B cell (primary cell): ENCODE measurements around the gene OXSR1. TPM values are rescaled to one million over a fixed set of nuclear protein-coding genes. Genes with fewer than 3 reads are reported as not detected.

ENCODE experiments used
- ATAC-seq: fragments of 200-7000 bp; cut with Tn5 transposase; one replicate; pipeline ENCODE4 v1.10.0; 2021; ENCODE audit warnings: low read depth, mild to moderate bottlenecking, moderate number of reproducible peaks, moderate library complexity
- CTCF ChIA-PET: fragments of 350-600 bp; sonication (Branson Sonifier 250); formaldehyde crosslinking; loops from one replicate; lab custom pipeline; 2021; ENCODE audit warnings: antibody characterized with exemption, inconsistent platforms; lab: Charles Lee
- POLR2A ChIA-PET: fragments of 350-600 bp; sonication (Branson Sonifier 250); formaldehyde crosslinking; loops from one replicate; lab custom pipeline; 2021; ENCODE audit warnings: antibody characterized with exemption; lab: Charles Lee
- DNase-seq: peaks from one replicate; pipeline ENCODE4 v3.0.0; 2013
- H2AFZ ChIP-seq: 2 replicates; pipeline ENCODE4 v1.6.1; 2012; ENCODE audit warnings: mild to moderate bottlenecking, low read depth, low read length; ENCODE audit not compliant: insufficient read depth, poor library complexity, severe bottlenecking
- H3K27ac ChIP-seq, 2 donors: 1 replicate in 1 of 2; 2 replicates in 1 of 2; pipeline ENCODE4 v1.5.1; 2012 to 2013; ENCODE audit warnings: low read length in 2 of 2, mild to moderate bottlenecking in 2 of 2, moderate library complexity in 1 of 2
- H3K27me3 ChIP-seq, 4 experiments: fragments of 200-600 bp in 1 of 4; sonication (generic) in 1 of 4; replicated peaks in 1 of 4; 1 replicate in 2 of 4; 2 replicates in 2 of 4; pipeline versions ENCODE4 v1.6.1 to v1.7.0; 2013 to 2016; ENCODE audit warnings: low read length in 3 of 4, mild to moderate bottlenecking in 2 of 4, mixed read lengths in 1 of 4, moderate library complexity in 1 of 4; ENCODE audit not compliant: insufficient read depth in 4 of 4, control insufficient read depth in 3 of 4; ENCODE audit errors: control extremely low read depth in 1 of 4
- H3K36me3 ChIP-seq, 2 experiments: replicated peaks in 1 of 2; 1 replicate in 1 of 2; 2 replicates in 1 of 2; pipeline versions ENCODE4 v1.6.1 to v1.7.1; 2013; ENCODE audit warnings: low read length in 1 of 2; ENCODE audit not compliant: insufficient read depth in 2 of 2, control insufficient read depth in 1 of 2; ENCODE audit errors: control extremely low read depth in 1 of 2, extremely low read depth in 1 of 2
- H3K4me1 ChIP-seq, 2 donors: fragments of 200-600 bp in 1 of 2; sonication (generic) in 1 of 2; 1 replicate in 1 of 2; 2 replicates in 1 of 2; pipeline versions ENCODE4 v1.5.1 to v1.6.1; 2013 to 2017; ENCODE audit warnings: low read length in 2 of 2; ENCODE audit not compliant: control insufficient read depth in 2 of 2, insufficient read depth in 2 of 2
- H3K4me2 ChIP-seq: replicated peaks from 2 replicates; pipeline ENCODE3; 2012; ENCODE audit warnings: mild to moderate bottlenecking, low read depth, low read length; ENCODE audit not compliant: poor library complexity, severe bottlenecking
- H3K4me3 ChIP-seq, 5 experiments: fragments of 200-600 bp in 1 of 5; sonication (generic) in 1 of 5; 1 replicate in 3 of 5; 2 replicates in 2 of 5; pipeline versions ENCODE4 v1.5.1 to v1.7.0; 2011 to 2016; ENCODE audit warnings: low read length in 4 of 5, mild to moderate bottlenecking in 4 of 5, low read depth in 2 of 5, control low read depth in 1 of 5, moderate library complexity in 1 of 5; ENCODE audit not compliant: insufficient read depth in 1 of 5; ENCODE audit errors: control extremely low read depth in 1 of 5, extremely low read depth in 1 of 5
- H3K79me2 ChIP-seq: fragments of 200-600 bp; sonication (generic); one replicate; pipeline ENCODE4 v1.6.0; 2016; ENCODE audit warnings: low read length; ENCODE audit not compliant: control insufficient read depth, insufficient read depth
- H3K9ac ChIP-seq: fragments of 200-600 bp; sonication (generic); 2 replicates; pipeline ENCODE4 v1.6.1; 2017; ENCODE audit warnings: mild to moderate bottlenecking, low read length, moderate library complexity
- H3K9me3 ChIP-seq, 3 donors: one replicate each; pipeline versions ENCODE4 v1.6.1 to v1.7.1; 2013; ENCODE audit warnings: low read length in 2 of 3; ENCODE audit not compliant: control insufficient read depth in 2 of 3, insufficient read depth in 1 of 3; ENCODE audit errors: control extremely low read depth in 1 of 3
- H4K20me1 ChIP-seq: 2 replicates; pipeline ENCODE4 v1.6.0; 2012; ENCODE audit warnings: mild to moderate bottlenecking, low read length; ENCODE audit not compliant: insufficient read depth, control insufficient read depth, poor library complexity, severe bottlenecking
- H3K27ac Mint-ChIP-seq: one replicate; pipeline ENCODE4 v1.8.0; 2021; ENCODE audit warnings: mixed read lengths
- H3K27me3 Mint-ChIP-seq: one replicate; pipeline ENCODE4 v1.8.0; 2021; ENCODE audit warnings: mixed read lengths
- H3K4me1 Mint-ChIP-seq: one replicate; pipeline ENCODE4 v1.8.0; 2021; ENCODE audit warnings: mixed read lengths
- H3K4me3 Mint-ChIP-seq: one replicate; pipeline ENCODE4 v1.8.0; 2021; ENCODE audit warnings: mixed read lengths
- H3K9me3 Mint-ChIP-seq: one replicate; pipeline ENCODE4 v1.8.0; 2022; ENCODE audit warnings: mixed read lengths; ENCODE audit not compliant: insufficient read depth
- EZH2 ChIP-seq: IDR thresholded peaks from 2 replicates; pipeline ENCODE4 v1.6.1; 2012; ENCODE audit warnings: borderline replicate concordance, low read depth, mild to moderate bottlenecking, moderate library complexity, low read length; ENCODE audit not compliant: insufficient read depth, poor library complexity, severe bottlenecking
- WGBS: methylation state at CpG from one replicate; pipeline ENCODE4 v1.1.5; 2013; ENCODE audit warnings: missing lambda C conversion rate; ENCODE audit not compliant: insufficient coverage; 5-methylcytosine and 5-hydroxymethylcytosine counted together
- intact Hi-C: fragments of 100-400 bp; cut with micrococcal nuclease; formaldehyde crosslinking; loops from one replicate; pipeline ENCODE4 v1.10.0; 2022
- polyA plus RNA-seq: library from polyadenylated mRNA; depleted of rRNA; stranded (reverse); fragments of >200 nt; gene quantifications from 2 replicates; pipeline ENCODE4 v1.2.3, GENCODE V29; 2012
- total RNA-seq, 2 donors: library from RNA; stranded (reverse); fragments of 120-200 nt in 1 of 2; gene quantifications; 1 replicate in 1 of 2; 2 replicates in 1 of 2; pipeline versions ENCODE4 v1.2.3 to v1.2.4, GENCODE V29; 2013 to 2022
- TF ChIP-seq, protein P1 (sequence below): fragments of 200-600 bp; IDR thresholded peaks from one replicate; pipeline ENCODE4 v1.8.0; 2022; ENCODE audit warnings: antibody characterized with exemption, mild to moderate bottlenecking

Gene OXSR1
- total and polyA plus RNA-seq, 2 donors (not counting 1 experiment from before 2014, with no cell fraction given) = 15.5 to 41.5 TPM

DNA sequence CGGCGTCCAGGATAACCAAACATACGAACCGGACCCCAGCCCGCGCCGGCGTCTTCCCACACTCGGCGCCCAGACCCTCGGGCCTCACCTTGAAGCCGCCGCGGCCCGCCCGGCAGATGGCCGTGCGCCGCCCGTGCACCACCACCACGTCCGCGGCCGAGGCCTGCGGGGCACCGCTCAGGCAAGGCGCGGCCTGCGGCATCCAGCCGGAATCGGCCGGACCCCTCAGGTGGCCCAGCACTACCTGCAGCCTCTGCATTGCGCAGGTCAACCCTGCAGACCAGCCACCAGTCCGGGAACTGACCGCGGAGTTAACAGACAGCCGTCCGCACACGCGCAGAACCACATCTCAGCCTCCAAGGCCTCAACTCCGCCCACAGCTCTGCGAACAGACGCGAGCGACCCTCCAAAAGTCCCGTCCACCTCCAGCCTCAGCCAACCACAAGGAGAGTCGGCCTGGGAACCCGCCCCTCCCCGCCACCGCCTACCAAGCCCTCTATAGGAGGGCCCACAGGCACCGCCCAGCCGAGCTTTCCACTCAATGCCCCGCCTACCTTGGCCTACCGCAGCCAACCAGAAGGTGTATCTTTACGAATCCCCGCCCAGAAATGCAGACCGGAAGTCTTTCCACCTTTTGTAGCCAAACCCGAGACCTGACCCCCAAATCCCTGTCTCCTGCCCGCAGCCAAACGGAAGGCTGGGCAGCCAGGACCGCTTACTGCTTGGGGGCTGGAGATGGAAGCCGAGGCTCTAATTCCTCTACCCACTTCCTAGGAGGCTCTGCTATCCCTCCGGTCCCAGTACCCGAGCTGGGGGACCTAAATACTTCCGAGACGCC is 28.3 kb upstream of the OXSR1 start, which contains the start of gene ACAA1:
TSS of gene ACAA1 (minus strand) at position 351 of the 838 bp plus-strand sequence. CDS start at position 259, 92 bp downstream.
- TF ChIP-seq, protein P1, sequence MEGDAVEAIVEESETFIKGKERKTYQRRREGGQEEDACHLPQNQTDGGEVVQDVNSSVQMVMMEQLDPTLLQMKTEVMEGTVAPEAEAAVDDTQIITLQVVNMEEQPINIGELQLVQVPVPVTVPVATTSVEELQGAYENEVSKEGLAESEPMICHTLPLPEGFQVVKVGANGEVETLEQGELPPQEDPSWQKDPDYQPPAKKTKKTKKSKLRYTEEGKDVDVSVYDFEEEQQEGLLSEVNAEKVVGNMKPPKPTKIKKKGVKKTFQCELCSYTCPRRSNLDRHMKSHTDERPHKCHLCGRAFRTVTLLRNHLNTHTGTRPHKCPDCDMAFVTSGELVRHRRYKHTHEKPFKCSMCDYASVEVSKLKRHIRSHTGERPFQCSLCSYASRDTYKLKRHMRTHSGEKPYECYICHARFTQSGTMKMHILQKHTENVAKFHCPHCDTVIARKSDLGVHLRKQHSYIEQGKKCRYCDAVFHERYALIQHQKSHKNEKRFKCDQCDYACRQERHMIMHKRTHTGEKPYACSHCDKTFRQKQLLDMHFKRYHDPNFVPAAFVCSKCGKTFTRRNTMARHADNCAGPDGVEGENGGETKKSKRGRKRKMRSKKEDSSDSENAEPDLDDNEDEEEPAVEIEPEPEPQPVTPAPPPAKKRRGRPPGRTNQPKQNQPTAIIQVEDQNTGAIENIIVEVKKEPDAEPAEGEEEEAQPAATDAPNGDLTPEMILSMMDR = no peak
- no peak for TF ChIP-seq EZH2
- ChIA-PET CTCF (interaction anchor here (0.6 to 4.9 kb wide), 10 partner anchors 11 to 881 kb away, joined by 3 to 41 read pairs (median 4); partner anchors contain the start of gene OXSR1), POLR2A (interaction anchor here (1.1 to 4.1 kb wide), 2 partner anchors 28 to 98 kb away, joined by 4 to 75 read pairs; partner anchors contain the start of genes DLEC1 and OXSR1)
- peak within 1 kb of the TSS; percentile 84 to 98 (median 92) for H3K4me3 ChIP-seq
- DNase-seq (peak; percentile 99), ATAC-seq (peak; percentile 91)
- H3K4me2 ChIP-seq = peak within 1 kb of the TSS; percentile 88
- peaks cover 68% of the 10 kb centered on the region for H3K79me2 ChIP-seq
- H3K9ac ChIP-seq = peak within 1 kb of the TSS; percentile 95
- no peaks in the 10 kb centered on the region for H3K9me3 ChIP-seq
- peak within 1 kb of the TSS; percentile 99 for H2AFZ ChIP-seq
- peak within 1 kb of the TSS; percentile 85 to 87 for H3K27ac ChIP-seq
- H4K20me1 ChIP-seq = peaks cover 27% of the 10 kb centered on the region
- H3K4me1 ChIP-seq = peaks cover 39 to 52% of the 10 kb centered on the region in 2 donors
- H3K9me3 Mint-ChIP-seq = no peaks in the 10 kb centered on the region
- H3K4me1 Mint-ChIP-seq = peaks cover 65% of the 10 kb centered on the region
- peak within 1 kb of the TSS; percentile 92 for H3K4me3 Mint-ChIP-seq
- H3K36me3 ChIP-seq = peaks cover 1 to 38% of the 10 kb centered on the region in 2 experiments
- intact Hi-C loops = loop anchor here (1.0 to 10.0 kb wide), 6 partner anchors 28 to 1270 kb away; partner anchors contain the start of genes DLEC1, GORASP1, OXSR1 and RPSA
- 0% methylated on average over 65 of the region's 66 CpGs for WGBS
- H3K27me3 ChIP-seq = no peaks in the 10 kb centered on the region
- no peaks in the 10 kb centered on the region for H3K27me3 Mint-ChIP-seq
- peak within 1 kb of the TSS; percentile 94 for H3K27ac Mint-ChIP-seq
